ENCODE measurements around the gene TIAM1. TPM values are rescaled to one million over a fixed set of nuclear protein-coding genes. Genes with fewer than 3 reads are reported as not detected.

TIAM1 gene
- total RNA-seq, 1 donor from 2014 or later = 6.6 TPM

DNA sequence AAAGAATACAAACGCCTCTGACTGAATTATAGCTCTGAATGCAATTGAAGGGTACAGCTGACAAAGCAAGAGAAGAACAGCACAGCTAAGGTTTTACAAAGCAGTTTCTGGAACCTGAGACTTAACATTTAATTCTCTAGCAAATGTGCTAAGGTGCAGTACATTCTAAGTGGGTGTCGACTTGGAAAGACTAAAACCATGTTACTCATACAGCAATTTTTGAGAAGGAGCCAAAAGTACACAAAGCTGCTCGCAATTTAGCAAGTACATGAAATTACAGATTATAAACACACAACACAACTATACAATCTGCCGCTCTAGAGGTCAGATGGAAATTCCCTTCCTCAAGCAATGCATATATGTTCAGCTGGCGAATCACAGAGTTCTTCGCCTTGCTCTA, 121.9 kb downstream of the TIAM1 start:
- TF ChIP-seq, protein P1, sequence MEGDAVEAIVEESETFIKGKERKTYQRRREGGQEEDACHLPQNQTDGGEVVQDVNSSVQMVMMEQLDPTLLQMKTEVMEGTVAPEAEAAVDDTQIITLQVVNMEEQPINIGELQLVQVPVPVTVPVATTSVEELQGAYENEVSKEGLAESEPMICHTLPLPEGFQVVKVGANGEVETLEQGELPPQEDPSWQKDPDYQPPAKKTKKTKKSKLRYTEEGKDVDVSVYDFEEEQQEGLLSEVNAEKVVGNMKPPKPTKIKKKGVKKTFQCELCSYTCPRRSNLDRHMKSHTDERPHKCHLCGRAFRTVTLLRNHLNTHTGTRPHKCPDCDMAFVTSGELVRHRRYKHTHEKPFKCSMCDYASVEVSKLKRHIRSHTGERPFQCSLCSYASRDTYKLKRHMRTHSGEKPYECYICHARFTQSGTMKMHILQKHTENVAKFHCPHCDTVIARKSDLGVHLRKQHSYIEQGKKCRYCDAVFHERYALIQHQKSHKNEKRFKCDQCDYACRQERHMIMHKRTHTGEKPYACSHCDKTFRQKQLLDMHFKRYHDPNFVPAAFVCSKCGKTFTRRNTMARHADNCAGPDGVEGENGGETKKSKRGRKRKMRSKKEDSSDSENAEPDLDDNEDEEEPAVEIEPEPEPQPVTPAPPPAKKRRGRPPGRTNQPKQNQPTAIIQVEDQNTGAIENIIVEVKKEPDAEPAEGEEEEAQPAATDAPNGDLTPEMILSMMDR (IDR thresholded peaks at IDR 0.05) = no peak
- no peak for DNase-seq (ENCODE audit: low spot score)
- H3K36me3 Mint-ChIP-seq (ENCODE audit: low read depth) = peaks cover 4% of the 10 kb centered on the region
- H3K4me1 Mint-ChIP-seq (ENCODE audit: low read depth) = peaks cover 23% of the 10 kb centered on the region
- no peaks in the 10 kb centered on the region for H3K9me3 Mint-ChIP-seq (ENCODE audit: low read depth)
- H3K4me3 Mint-ChIP-seq (ENCODE audit: unreplicated experiment) = no peak overlapping the region
- H3K27ac Mint-ChIP-seq (ENCODE audit: unreplicated experiment) = no peak overlapping the region
- H3K27me3 Mint-ChIP-seq (ENCODE audit: low read depth) = no peaks in the 10 kb centered on the region

DNA sequence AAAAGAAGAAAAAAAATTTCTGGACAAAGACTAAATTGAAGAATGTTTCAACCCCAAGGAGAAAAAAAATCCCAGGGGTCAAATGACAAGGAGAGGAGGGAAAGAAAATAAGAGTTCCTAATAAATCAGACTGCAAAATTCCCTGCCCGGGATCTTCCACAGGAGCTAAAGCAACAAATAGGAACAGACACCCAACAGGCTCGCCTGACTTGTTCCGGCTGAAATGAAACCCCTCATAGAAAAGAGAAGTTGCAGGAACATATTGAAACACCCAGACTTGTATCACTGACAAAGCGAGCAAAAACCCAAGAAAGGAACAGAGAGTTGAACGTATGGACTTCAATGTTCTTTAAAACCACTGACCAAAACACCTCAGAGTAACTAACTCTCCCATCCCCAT, 123.0 kb downstream of the TIAM1 start:
- Mint-ChIP-seq H3K36me3 (ENCODE audit: low read depth) (peaks cover 4% of the 10 kb centered on the region), H3K27me3 (ENCODE audit: low read depth) (no peaks in the 10 kb centered on the region), H3K27ac (ENCODE audit: unreplicated experiment) (no peak overlapping the region), H3K4me1 (ENCODE audit: low read depth) (peaks cover 23% of the 10 kb centered on the region), H3K9me3 (ENCODE audit: low read depth) (no peaks in the 10 kb centered on the region), H3K4me3 (ENCODE audit: unreplicated experiment) (no peak overlapping the region)
- no peak for DNase-seq (ENCODE audit: low spot score)
- TF ChIP-seq, protein P1 (IDR thresholded peaks at IDR 0.05) = no peak

DNA sequence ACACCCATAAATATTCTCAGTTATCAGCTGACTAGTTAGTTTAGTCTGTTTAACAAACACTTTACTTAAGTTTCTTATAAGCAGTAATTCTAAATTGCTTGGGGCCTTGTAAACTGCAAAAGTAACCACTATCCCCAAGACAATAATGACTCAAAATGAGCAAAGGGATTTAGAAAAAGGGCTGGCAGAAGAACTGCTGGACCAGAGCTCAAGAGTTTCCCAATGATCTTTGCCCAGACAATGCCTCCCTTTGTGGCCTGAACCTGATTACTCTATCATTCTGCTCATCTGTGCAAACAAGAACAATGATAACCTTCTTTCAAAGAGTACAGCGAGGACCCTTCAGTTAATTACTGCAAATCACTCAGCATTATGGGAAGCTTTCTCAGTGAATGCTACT, 123.5 kb downstream of the TIAM1 start:
- Mint-ChIP-seq H3K36me3 (ENCODE audit: low read depth) (peaks cover 2% of the 10 kb centered on the region), H3K27me3 (ENCODE audit: low read depth) (no peaks in the 10 kb centered on the region), H3K27ac (ENCODE audit: unreplicated experiment) (no peak overlapping the region), H3K4me3 (ENCODE audit: unreplicated experiment) (no peak overlapping the region), H3K4me1 (ENCODE audit: low read depth) (peaks cover 23% of the 10 kb centered on the region), H3K9me3 (ENCODE audit: low read depth) (no peaks in the 10 kb centered on the region)
- TF ChIP-seq, protein P1 (IDR thresholded peaks at IDR 0.05) = no peak
- DNase-seq (ENCODE audit: low spot score) = no peak

DNA sequence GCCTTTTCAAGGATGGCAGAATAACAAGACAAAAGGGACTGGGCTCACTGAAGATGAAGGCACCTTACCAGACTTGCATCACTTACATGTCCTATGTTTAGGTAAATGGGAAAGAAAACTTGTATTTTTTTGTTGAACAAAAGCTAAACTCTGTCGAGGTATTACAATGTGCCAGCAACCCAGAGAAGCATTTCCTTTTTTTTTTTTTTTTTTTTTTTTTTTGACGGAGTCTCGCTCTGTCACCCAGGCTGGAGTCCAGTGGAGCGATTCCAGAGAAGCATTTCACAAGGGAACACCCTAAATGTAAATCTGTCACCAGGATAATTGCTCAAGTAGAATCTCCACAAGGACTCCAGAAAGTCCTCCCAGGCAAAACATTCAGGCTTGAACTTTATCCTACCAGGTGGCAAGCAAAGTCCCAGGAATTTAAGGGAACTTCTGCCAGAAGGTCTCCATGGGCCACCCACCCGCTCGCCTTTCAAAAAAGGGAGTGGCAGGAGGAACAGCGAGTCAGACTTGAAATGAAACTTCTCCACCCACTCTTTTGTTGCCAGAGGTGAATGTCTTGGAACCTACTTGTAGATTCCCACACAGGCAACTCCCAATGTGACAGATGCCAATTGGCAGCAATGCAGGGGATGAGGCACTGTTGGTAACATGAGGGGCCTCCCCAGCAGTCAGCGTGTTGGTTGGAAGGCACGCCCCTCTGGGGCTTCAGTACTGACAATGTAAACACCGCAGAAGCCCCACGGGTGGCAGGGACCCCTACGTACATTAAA, 125.0 kb downstream of the TIAM1 start:
- Mint-ChIP-seq H3K36me3 (ENCODE audit: low read depth) (no peaks in the 10 kb centered on the region), H3K4me1 (ENCODE audit: low read depth) (peaks cover 23% of the 10 kb centered on the region), H3K4me3 (ENCODE audit: unreplicated experiment) (no peak overlapping the region), H3K9me3 (ENCODE audit: low read depth) (no peaks in the 10 kb centered on the region), H3K27ac (ENCODE audit: unreplicated experiment) (no peak overlapping the region), H3K27me3 (ENCODE audit: low read depth) (no peaks in the 10 kb centered on the region)
- no peak for DNase-seq (ENCODE audit: low spot score)
- TF ChIP-seq, protein P1 (IDR thresholded peaks at IDR 0.05) = no peak

DNA sequence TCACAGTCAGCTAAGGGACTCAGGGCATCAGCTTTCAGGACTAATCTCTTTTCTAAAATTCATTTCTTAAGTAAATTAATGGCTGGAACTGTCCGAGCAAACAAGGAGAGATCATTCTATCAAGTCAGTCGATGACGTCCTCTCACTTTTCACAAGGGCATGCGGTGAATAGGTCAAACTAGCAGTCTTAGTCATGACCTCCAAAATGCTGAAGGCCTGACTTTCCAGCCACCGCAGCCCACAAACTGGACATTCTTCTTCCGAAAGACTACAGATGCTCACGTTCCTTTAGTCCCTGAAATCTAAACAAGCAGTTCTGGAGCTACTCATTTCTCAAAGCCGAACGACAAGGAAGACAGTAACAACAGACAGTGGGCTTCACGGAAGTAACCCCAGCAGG, 127.9 kb downstream of the TIAM1 start:
- H3K9me3 Mint-ChIP-seq (ENCODE audit: low read depth) = no peaks in the 10 kb centered on the region
- no peak overlapping the region for H3K27ac Mint-ChIP-seq (ENCODE audit: unreplicated experiment)
- TF ChIP-seq, protein P1 (IDR thresholded peaks at IDR 0.05) = no peak
- H3K27me3 Mint-ChIP-seq (ENCODE audit: low read depth) = no peaks in the 10 kb centered on the region
- H3K36me3 Mint-ChIP-seq (ENCODE audit: low read depth) = peaks cover 1% of the 10 kb centered on the region
- no peak for DNase-seq (ENCODE audit: low spot score)
- H3K4me3 Mint-ChIP-seq (ENCODE audit: unreplicated experiment) = no peak overlapping the region
- peaks cover 17% of the 10 kb centered on the region for H3K4me1 Mint-ChIP-seq (ENCODE audit: low read depth)
